ENCODE measurements around the gene CAPN8. TPM values are rescaled to one million over a fixed set of nuclear protein-coding genes. Genes with fewer than 3 reads are reported as not detected.

Gene CAPN8
- total and polyA plus RNA-seq, 2 donors (not counting 1 experiment from before 2014, with no cell fraction given): 0.37 to 0.52 TPM

GRCh38 chr1:223514644-223515043 lies 150.9 kb downstream of the CAPN8 start:
- no peak overlapping the region for H3K27ac ChIP-seq (ENCODE audit: low read length in 2 of 2)
- no peak for TF ChIP-seq EZH2 (IDR thresholded peaks at IDR 0.05; ENCODE audit: borderline replicate concordance, insufficient read depth, low read depth, low read length, poor library complexity, severe bottlenecking)
- H4K20me1 ChIP-seq (ENCODE audit: control insufficient read depth, insufficient read depth, low read length, poor library complexity, severe bottlenecking): no peaks in the 10 kb centered on the region
- peaks cover 0 to 15% (median 0%) of the 10 kb centered on the region in 3 donors for H3K9me3 ChIP-seq (ENCODE audit: control extremely low read depth in 1 of 3, control insufficient read depth in 2 of 3, insufficient read depth in 1 of 3, low read length in 2 of 3)
- H2AFZ ChIP-seq (ENCODE audit: insufficient read depth, low read depth, low read length, poor library complexity, severe bottlenecking): no peak overlapping the region
- no peaks in the 10 kb centered on the region for H3K4me1 Mint-ChIP-seq
- no peak overlapping the region for H3K4me3 Mint-ChIP-seq
- peaks cover 19% of the 10 kb centered on the region for H3K27me3 Mint-ChIP-seq
- no peak overlapping the region for H3K4me3 ChIP-seq (ENCODE audit: control extremely low read depth in 1 of 5, extremely low read depth in 1 of 5, insufficient read depth in 1 of 5, low read depth in 2 of 5, low read length in 4 of 5)
- intact Hi-C loops (cut with micrococcal nuclease): no loop called here
- ATAC-seq (ENCODE audit: low read depth) (no peak), DNase-seq (no peak)
- no peak overlapping the region for H3K4me2 ChIP-seq (replicated peaks; ENCODE audit: low read depth, low read length, poor library complexity, severe bottlenecking)
- POLR2A ChIA-PET: no interaction called here
- H3K4me1 ChIP-seq (ENCODE audit: control insufficient read depth in 2 of 2, insufficient read depth in 2 of 2, low read length in 2 of 2): no peaks in the 10 kb centered on the region
- peaks cover 5% of the 10 kb centered on the region for H3K9me3 Mint-ChIP-seq (ENCODE audit: insufficient read depth)
- H3K36me3 ChIP-seq (replicated peaks in 1 of 2; ENCODE audit: control extremely low read depth in 1 of 2, control insufficient read depth in 1 of 2, extremely low read depth in 1 of 2, insufficient read depth in 2 of 2, low read length in 1 of 2): no peaks in the 10 kb centered on the region
- CTCF ChIA-PET: no interaction called here
- no peak overlapping the region for H3K9ac ChIP-seq (ENCODE audit: low read length)
- 33% methylated on average over 1 of the region's 2 CpGs for WGBS (ENCODE audit: insufficient coverage)
- H3K27me3 ChIP-seq (replicated peaks in 1 of 4; ENCODE audit: control extremely low read depth in 1 of 4, control insufficient read depth in 3 of 4, insufficient read depth in 4 of 4, low read length in 3 of 4): peaks cover 0 to 4% (median 0%) of the 10 kb centered on the region in 4 experiments
- H3K27ac Mint-ChIP-seq: no peak overlapping the region
- no peaks in the 10 kb centered on the region for H3K79me2 ChIP-seq (ENCODE audit: control insufficient read depth, insufficient read depth, low read length)

GRCh38 chr1:223513309-223513708 lies 152.2 kb downstream of the CAPN8 start:
- no peaks in the 10 kb centered on the region for H4K20me1 ChIP-seq (ENCODE audit: control insufficient read depth, insufficient read depth, low read length, poor library complexity, severe bottlenecking)
- peaks cover 0 to 4% (median 0%) of the 10 kb centered on the region in 4 experiments for H3K27me3 ChIP-seq (replicated peaks in 1 of 4; ENCODE audit: control extremely low read depth in 1 of 4, control insufficient read depth in 3 of 4, insufficient read depth in 4 of 4, low read length in 3 of 4)
- H3K4me1 ChIP-seq (ENCODE audit: control insufficient read depth in 2 of 2, insufficient read depth in 2 of 2, low read length in 2 of 2): no peaks in the 10 kb centered on the region
- H3K9ac ChIP-seq (ENCODE audit: low read length): no peak overlapping the region
- no peak overlapping the region for H3K4me3 ChIP-seq (ENCODE audit: control extremely low read depth in 1 of 5, extremely low read depth in 1 of 5, insufficient read depth in 1 of 5, low read depth in 2 of 5, low read length in 4 of 5)
- ATAC-seq (ENCODE audit: low read depth) (no peak), DNase-seq (no peak)
- H2AFZ ChIP-seq (ENCODE audit: insufficient read depth, low read depth, low read length, poor library complexity, severe bottlenecking): no peak overlapping the region
- H3K27ac ChIP-seq (ENCODE audit: low read length in 2 of 2): no peak overlapping the region
- Mint-ChIP-seq H3K27ac (no peak overlapping the region), H3K4me3 (no peak overlapping the region), H3K4me1 (no peaks in the 10 kb centered on the region), H3K9me3 (ENCODE audit: insufficient read depth) (peaks cover 3% of the 10 kb centered on the region), H3K27me3 (peaks cover 14% of the 10 kb centered on the region)
- POLR2A ChIA-PET: no interaction called here
- intact Hi-C loops (cut with micrococcal nuclease): no loop called here
- 100% methylated on average over 1 of the region's 4 CpGs for WGBS (ENCODE audit: insufficient coverage)
- H3K9me3 ChIP-seq (ENCODE audit: control extremely low read depth in 1 of 3, control insufficient read depth in 2 of 3, insufficient read depth in 1 of 3, low read length in 2 of 3): peaks cover 0 to 12% (median 0%) of the 10 kb centered on the region in 3 donors
- TF ChIP-seq EZH2 (IDR thresholded peaks at IDR 0.05; ENCODE audit: borderline replicate concordance, insufficient read depth, low read depth, low read length, poor library complexity, severe bottlenecking) (no peak), CTCF (IDR thresholded peaks at IDR 0.05) (no peak)
- no peaks in the 10 kb centered on the region for H3K79me2 ChIP-seq (ENCODE audit: control insufficient read depth, insufficient read depth, low read length)
- H3K36me3 ChIP-seq (replicated peaks in 1 of 2; ENCODE audit: control extremely low read depth in 1 of 2, control insufficient read depth in 1 of 2, extremely low read depth in 1 of 2, insufficient read depth in 2 of 2, low read length in 1 of 2): no peaks in the 10 kb centered on the region
- H3K4me2 ChIP-seq (replicated peaks; ENCODE audit: low read depth, low read length, poor library complexity, severe bottlenecking): no peak overlapping the region
- CTCF ChIA-PET: no interaction called here

Measured in B cell (primary cell).